Measurements from ENCODE around the gene MND1. TPM values are rescaled to one million over a fixed set of nuclear protein-coding genes. Genes with fewer than 3 reads are reported as not detected.

The MND1 gene
- total RNA-seq, 1 donor from 2014 or later, result 2.3 TPM

GRCh38 chr4:153426207-153426885 lies 81.9 kb downstream of the MND1 start:
- H3K27me3 ChIP-seq (ENCODE audit: control insufficient read depth, insufficient read depth, low read length), result no peaks in the 10 kb centered on the region
- TF ChIP-seq, protein P1, sequence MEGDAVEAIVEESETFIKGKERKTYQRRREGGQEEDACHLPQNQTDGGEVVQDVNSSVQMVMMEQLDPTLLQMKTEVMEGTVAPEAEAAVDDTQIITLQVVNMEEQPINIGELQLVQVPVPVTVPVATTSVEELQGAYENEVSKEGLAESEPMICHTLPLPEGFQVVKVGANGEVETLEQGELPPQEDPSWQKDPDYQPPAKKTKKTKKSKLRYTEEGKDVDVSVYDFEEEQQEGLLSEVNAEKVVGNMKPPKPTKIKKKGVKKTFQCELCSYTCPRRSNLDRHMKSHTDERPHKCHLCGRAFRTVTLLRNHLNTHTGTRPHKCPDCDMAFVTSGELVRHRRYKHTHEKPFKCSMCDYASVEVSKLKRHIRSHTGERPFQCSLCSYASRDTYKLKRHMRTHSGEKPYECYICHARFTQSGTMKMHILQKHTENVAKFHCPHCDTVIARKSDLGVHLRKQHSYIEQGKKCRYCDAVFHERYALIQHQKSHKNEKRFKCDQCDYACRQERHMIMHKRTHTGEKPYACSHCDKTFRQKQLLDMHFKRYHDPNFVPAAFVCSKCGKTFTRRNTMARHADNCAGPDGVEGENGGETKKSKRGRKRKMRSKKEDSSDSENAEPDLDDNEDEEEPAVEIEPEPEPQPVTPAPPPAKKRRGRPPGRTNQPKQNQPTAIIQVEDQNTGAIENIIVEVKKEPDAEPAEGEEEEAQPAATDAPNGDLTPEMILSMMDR (IDR thresholded peaks at IDR 0.05; ENCODE audit: insufficient read depth, low read length, poor library complexity, severe bottlenecking), result no peak
- no peak for DNase-seq (ENCODE audit: low read depth)
- no peak overlapping the region for H3K4me3 ChIP-seq (ENCODE audit: low read depth, low read length)
- no peaks in the 10 kb centered on the region for H3K36me3 ChIP-seq (ENCODE audit: control insufficient read depth, insufficient read depth, low read length)

DNA sequence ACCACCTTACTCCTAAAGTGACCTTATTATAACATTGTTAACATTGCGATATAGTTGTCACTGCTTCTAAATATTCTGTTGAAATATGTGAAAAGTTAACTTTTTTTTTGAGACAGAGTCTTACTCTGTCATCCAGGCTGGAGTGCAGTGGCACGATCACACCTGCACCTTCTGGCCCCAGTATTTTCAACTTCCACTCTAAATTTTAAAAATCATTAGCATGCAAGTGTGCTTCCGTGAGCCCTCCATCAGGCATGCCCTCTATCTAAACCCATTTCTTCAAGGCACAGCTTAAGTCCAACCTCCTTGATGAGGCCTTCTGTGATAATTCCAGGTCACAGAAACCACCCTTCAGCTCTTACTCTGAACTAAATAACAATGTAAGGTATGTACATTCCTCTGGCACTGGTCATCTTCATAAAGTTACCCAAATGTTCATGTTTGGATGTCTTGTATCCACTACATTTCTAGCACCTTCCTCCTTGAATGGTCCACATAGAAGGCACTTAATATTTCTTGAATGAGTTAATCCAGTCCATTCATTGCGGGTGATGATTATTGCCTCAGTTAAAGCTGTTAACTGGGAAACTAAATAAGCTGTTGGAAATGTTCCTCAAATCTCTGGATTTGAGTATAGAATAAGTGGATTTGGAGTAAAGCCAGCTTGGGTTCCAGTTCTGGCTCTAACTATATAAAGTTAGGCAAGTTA lies 83.0 kb downstream of the MND1 start:
- Histone ChIP-seq H3K36me3 (ENCODE audit: control insufficient read depth, insufficient read depth, low read length) (no peaks in the 10 kb centered on the region), H3K27me3 (ENCODE audit: control insufficient read depth, insufficient read depth, low read length) (no peaks in the 10 kb centered on the region), H3K4me3 (ENCODE audit: low read depth, low read length) (no peak overlapping the region)
- DNase-seq (ENCODE audit: low read depth), result no peak
- TF ChIP-seq, protein P1 (IDR thresholded peaks at IDR 0.05; ENCODE audit: insufficient read depth, low read length, poor library complexity, severe bottlenecking), result no peak

GRCh38 chr4:153428941-153429475 lies 84.5 kb downstream of the MND1 start:
- H3K4me3 ChIP-seq (ENCODE audit: low read depth, low read length), result no peak overlapping the region
- no peaks in the 10 kb centered on the region for H3K36me3 ChIP-seq (ENCODE audit: control insufficient read depth, insufficient read depth, low read length)
- DNase-seq (ENCODE audit: low read depth), result no peak
- H3K27me3 ChIP-seq (ENCODE audit: control insufficient read depth, insufficient read depth, low read length), result no peaks in the 10 kb centered on the region
- TF ChIP-seq, protein P1 (IDR thresholded peaks at IDR 0.05; ENCODE audit: insufficient read depth, low read length, poor library complexity, severe bottlenecking), result no peak

- DNase-seq (ENCODE audit: low read depth), result no peak
- no peaks in the 10 kb centered on the region for H3K36me3 ChIP-seq (ENCODE audit: control insufficient read depth, insufficient read depth, low read length)
- no peaks in the 10 kb centered on the region for H3K27me3 ChIP-seq (ENCODE audit: control insufficient read depth, insufficient read depth, low read length)
- TF ChIP-seq, protein P1 (IDR thresholded peaks at IDR 0.05; ENCODE audit: insufficient read depth, low read length, poor library complexity, severe bottlenecking), result peak; percentile 28
- no peak overlapping the region for H3K4me3 ChIP-seq (ENCODE audit: low read depth, low read length)
These were observed 88.7 kb downstream of the MND1 start for GRCh38 chr4:153432965-153433753.

GRCh38 chr4:153433754-153434105 lies 89.2 kb downstream of the MND1 start:
- no peak for DNase-seq (ENCODE audit: low read depth)
- TF ChIP-seq, protein P1 (IDR thresholded peaks at IDR 0.05; ENCODE audit: insufficient read depth, low read length, poor library complexity, severe bottlenecking), result no peak
- Histone ChIP-seq H3K4me3 (ENCODE audit: low read depth, low read length) (no peak overlapping the region), H3K27me3 (ENCODE audit: control insufficient read depth, insufficient read depth, low read length) (no peaks in the 10 kb centered on the region), H3K36me3 (ENCODE audit: control insufficient read depth, insufficient read depth, low read length) (no peaks in the 10 kb centered on the region)

Data from kidney epithelial cell (primary cell).